ENCODE results near the gene CCNJL.
"Not testable (repeated sequence)": the region's sequence is repeated elsewhere in the genome, so short reads cannot be mapped to it uniquely, and the experiment has no call there.

Gene CCNJL

GRCh38 chr5:160312134-160312959, at the start of gene CCNJL:
TSS of gene CCNJL (minus strand) at chr5:160312564. CDS start at chr5:160311923, 641 bp downstream.
- DNase-seq (ENCODE audit: low read depth in 2 of 2): no peak

- no peak for DNase-seq (ENCODE audit: low read depth in 2 of 2)
These were observed 49.4 kb upstream of the CCNJL start for GRCh38 chr5:160361624-160362228.

- no peak for DNase-seq (ENCODE audit: low read depth in 2 of 2)
These were observed 47.9 kb upstream of the CCNJL start for GRCh38 chr5:160360310-160360709.

GRCh38 chr5:160359816-160360215, 47.5 kb upstream of the CCNJL start:
- DNase-seq (ENCODE audit: low read depth in 2 of 2): no peak

GRCh38 chr5:160359242-160359641, 46.9 kb upstream of the CCNJL start:
- DNase-seq (ENCODE audit: low read depth in 2 of 2): no peak

- no peak for DNase-seq (ENCODE audit: low read depth in 2 of 2)
These were observed 45.6 kb upstream of the CCNJL start for GRCh38 chr5:160357861-160358411.

- no peak for DNase-seq (ENCODE audit: low read depth in 2 of 2)
These were observed 45.0 kb upstream of the CCNJL start for GRCh38 chr5:160357394-160357793.

GRCh38 chr5:160356550-160357347, 44.4 kb upstream of the CCNJL start:
- no peak for DNase-seq (ENCODE audit: low read depth in 2 of 2)

- no peak for DNase-seq (ENCODE audit: low read depth in 2 of 2)
These were observed 42.3 kb upstream of the CCNJL start for GRCh38 chr5:160354666-160355065.

- no peak for DNase-seq (ENCODE audit: low read depth in 2 of 2)
These were observed 41.0 kb upstream of the CCNJL start for GRCh38 chr5:160353379-160353778.

GRCh38 chr5:160352308-160352707, 39.9 kb upstream of the CCNJL start:
- no peak for DNase-seq (ENCODE audit: low read depth in 2 of 2)

GRCh38 chr5:160349935-160350303, 37.6 kb upstream of the CCNJL start:
- no peak for DNase-seq (ENCODE audit: low read depth in 2 of 2)

GRCh38 chr5:160349249-160349934, 37.0 kb upstream of the CCNJL start:
- no peak for DNase-seq (ENCODE audit: low read depth in 2 of 2)

- no peak for DNase-seq (ENCODE audit: low read depth in 2 of 2)
These were observed 35.7 kb upstream of the CCNJL start for GRCh38 chr5:160348080-160348479.

GRCh38 chr5:160347448-160347847, 35.1 kb upstream of the CCNJL start:
- no peak for DNase-seq (ENCODE audit: low read depth in 2 of 2)

GRCh38 chr5:160342413-160342941, 30.1 kb upstream of the CCNJL start:
- DNase-seq (ENCODE audit: low read depth in 2 of 2): no peak

- DNase-seq (ENCODE audit: low read depth in 2 of 2): no peak
These were observed 29.0 kb upstream of the CCNJL start for GRCh38 chr5:160341309-160341870.

- not testable (repeated sequence) for DNase-seq (ENCODE audit: low read depth in 2 of 2)
These were observed 28.1 kb upstream of the CCNJL start for GRCh38 chr5:160340513-160340912.

- no peak for DNase-seq (ENCODE audit: low read depth in 2 of 2)
These were observed 27.2 kb upstream of the CCNJL start for GRCh38 chr5:160339406-160340130.

GRCh38 chr5:160334716-160335115, 22.4 kb upstream of the CCNJL start:
- DNase-seq (ENCODE audit: low read depth in 2 of 2): not testable (repeated sequence)
